Smooth muscle cell (in vitro differentiated cells): ENCODE data around the gene GPATCH4. TPM values are rescaled to one million over a fixed set of nuclear protein-coding genes. Genes with fewer than 3 reads are reported as not detected.

Source experiments
- DNase-seq: peaks from one replicate; lab custom pipeline; 2025; ENCODE audit not compliant: unreplicated experiment; lab: John Stamatoyannopoulos, UW
- H2AFZ ChIP-seq: fragments of 200-600 bp; sonication (generic); 2 replicates; pipeline ENCODE4 v1.6.0; 2016; ENCODE audit warnings: antibody characterized with exemption, low read depth, mild to moderate bottlenecking
- H3F3A ChIP-seq: fragments of 200-600 bp; sonication (generic); 2 replicates; pipeline ENCODE4 v1.6.0; 2017; ENCODE audit warnings: antibody characterized with exemption, low read depth
- H3K27ac ChIP-seq: fragments of 200-600 bp; sonication (generic); 2 replicates; pipeline ENCODE4 v1.5.1; 2016; ENCODE audit warnings: low read depth, mild to moderate bottlenecking
- H3K27me3 ChIP-seq: fragments of 200-600 bp; sonication (generic); 2 replicates; pipeline ENCODE4 v1.6.1; 2016; ENCODE audit warnings: low read depth, mild to moderate bottlenecking
- H3K36me3 ChIP-seq: fragments of 200-600 bp; sonication (generic); 2 replicates; pipeline ENCODE4 v1.5.1; 2016; ENCODE audit warnings: low read depth
- H3K4me1 ChIP-seq: fragments of 200-600 bp; sonication (generic); 2 replicates; pipeline ENCODE4 v1.5.1; 2016; ENCODE audit warnings: low read depth
- H3K4me2 ChIP-seq: fragments of 200-600 bp; sonication (generic); 2 replicates; pipeline ENCODE4 v1.6.0; 2016; ENCODE audit warnings: mild to moderate bottlenecking
- H3K4me3 ChIP-seq: fragments of 200-600 bp; sonication (generic); 2 replicates; pipeline ENCODE4 v1.5.1; 2016; ENCODE audit warnings: mild to moderate bottlenecking
- H3K79me2 ChIP-seq: fragments of 200-600 bp; sonication (generic); 2 replicates; pipeline ENCODE4 v1.6.0; 2016; ENCODE audit warnings: low read depth, mild to moderate bottlenecking
- H3K9ac ChIP-seq: fragments of 200-600 bp; sonication (generic); 2 replicates; pipeline ENCODE4 v1.6.0; 2016; ENCODE audit warnings: low read depth
- H3K9me3 ChIP-seq: fragments of 200-600 bp; sonication (generic); replicated peaks from 2 replicates; pipeline ENCODE4 v1.5.1; 2016; ENCODE audit warnings: low read depth
- H4K20me1 ChIP-seq: fragments of 200-600 bp; sonication (generic); 2 replicates; pipeline ENCODE4 v1.6.0; 2016; ENCODE audit warnings: low read depth
- WGBS: methylation state at CpG from one replicate; pipeline ENCODE4 v1.1.7; 2016; ENCODE audit warnings: low lambda C conversion rate; 5-methylcytosine and 5-hydroxymethylcytosine counted together
- polyA plus RNA-seq: library from polyadenylated mRNA; unstranded; fragments of >200 nt; fragmentation: Nextera tagmentation; extraction: Ambion mirVana; gene quantifications from 2 replicates; pipeline ENCODE4 v1.2.1, GENCODE V29; 2016
- total RNA-seq: library from RNA; depleted of rRNA; stranded (reverse); fragments of >200 nt; gene quantifications from 2 replicates; pipeline ENCODE4 v1.2.3, GENCODE V29; 2014
- TF ChIP-seq, protein P1 (sequence below): fragments of 200-600 bp; sonication (generic); IDR thresholded peaks from 2 replicates; pipeline ENCODE4 v1.5.1; 2017; ENCODE audit warnings: borderline replicate concordance, mild to moderate bottlenecking, antibody characterized with exemption; ENCODE audit not compliant: insufficient read depth, poor library complexity, severe bottlenecking

Gene GPATCH4
- total and polyA plus RNA-seq, 2 experiments from 2014 or later = 11.9 to 19.9 TPM

- TF ChIP-seq, protein P1, sequence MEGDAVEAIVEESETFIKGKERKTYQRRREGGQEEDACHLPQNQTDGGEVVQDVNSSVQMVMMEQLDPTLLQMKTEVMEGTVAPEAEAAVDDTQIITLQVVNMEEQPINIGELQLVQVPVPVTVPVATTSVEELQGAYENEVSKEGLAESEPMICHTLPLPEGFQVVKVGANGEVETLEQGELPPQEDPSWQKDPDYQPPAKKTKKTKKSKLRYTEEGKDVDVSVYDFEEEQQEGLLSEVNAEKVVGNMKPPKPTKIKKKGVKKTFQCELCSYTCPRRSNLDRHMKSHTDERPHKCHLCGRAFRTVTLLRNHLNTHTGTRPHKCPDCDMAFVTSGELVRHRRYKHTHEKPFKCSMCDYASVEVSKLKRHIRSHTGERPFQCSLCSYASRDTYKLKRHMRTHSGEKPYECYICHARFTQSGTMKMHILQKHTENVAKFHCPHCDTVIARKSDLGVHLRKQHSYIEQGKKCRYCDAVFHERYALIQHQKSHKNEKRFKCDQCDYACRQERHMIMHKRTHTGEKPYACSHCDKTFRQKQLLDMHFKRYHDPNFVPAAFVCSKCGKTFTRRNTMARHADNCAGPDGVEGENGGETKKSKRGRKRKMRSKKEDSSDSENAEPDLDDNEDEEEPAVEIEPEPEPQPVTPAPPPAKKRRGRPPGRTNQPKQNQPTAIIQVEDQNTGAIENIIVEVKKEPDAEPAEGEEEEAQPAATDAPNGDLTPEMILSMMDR = no peak
- peak overlapping the region; percentile 64 for H2AFZ ChIP-seq
- H3K79me2 ChIP-seq = peaks cover 12% of the 10 kb centered on the region
- H3K27ac ChIP-seq = peak overlapping the region; percentile 78
- no peaks in the 10 kb centered on the region for H4K20me1 ChIP-seq
- no peaks in the 10 kb centered on the region for H3F3A ChIP-seq
- 18% methylated on average over 4 of the region's 4 CpGs for WGBS
- peak overlapping the region; percentile 90 for H3K4me2 ChIP-seq
- no peaks in the 10 kb centered on the region for H3K9me3 ChIP-seq
- peak overlapping the region; percentile 59 for H3K9ac ChIP-seq
- H3K27me3 ChIP-seq = no peaks in the 10 kb centered on the region
- H3K4me3 ChIP-seq = peak overlapping the region; percentile 56
- DNase-seq = no peak
- no peaks in the 10 kb centered on the region for H3K36me3 ChIP-seq
- no peaks in the 10 kb centered on the region for H3K4me1 ChIP-seq
Measured at GRCh38 chr1:156571261-156571852, 29.9 kb downstream of the GPATCH4 start.

GRCh38 chr1:156566436-156566835, 34.8 kb downstream of the GPATCH4 start:
- H3K27me3 ChIP-seq = no peaks in the 10 kb centered on the region

GRCh38 chr1:156565519-156565918, 35.8 kb downstream of the GPATCH4 start:
- Histone ChIP-seq H3K4me2 (no peak overlapping the region), H3K9me3 (no peaks in the 10 kb centered on the region), H3K27ac (no peak overlapping the region), H3K36me3 (no peaks in the 10 kb centered on the region), H3K9ac (no peak overlapping the region), H4K20me1 (no peaks in the 10 kb centered on the region), H3K4me3 (no peak overlapping the region), H3K79me2 (peaks cover 9% of the 10 kb centered on the region), H3K27me3 (no peaks in the 10 kb centered on the region), H2AFZ (no peak overlapping the region), H3F3A (no peaks in the 10 kb centered on the region), H3K4me1 (no peaks in the 10 kb centered on the region)
- DNase-seq = no peak
- TF ChIP-seq, protein P1 = no peak
- WGBS = 96% methylated on average over 2 of the region's 2 CpGs

More at GRCh38 chr1:156566436-156566835, 34.8 kb downstream of the GPATCH4 start:
- Histone ChIP-seq H3K27ac (no peak overlapping the region), H3K79me2 (peaks cover 12% of the 10 kb centered on the region), H3K4me1 (no peaks in the 10 kb centered on the region), H3K4me3 (no peak overlapping the region), H3F3A (no peaks in the 10 kb centered on the region), H4K20me1 (no peaks in the 10 kb centered on the region), H2AFZ (no peak overlapping the region), H3K4me2 (no peak overlapping the region), H3K36me3 (no peaks in the 10 kb centered on the region), H3K9me3 (no peaks in the 10 kb centered on the region), H3K9ac (no peak overlapping the region)
- TF ChIP-seq, protein P1 = no peak
- WGBS = 99% methylated on average over 4 of the region's 4 CpGs
- DNase-seq = no peak

DNA sequence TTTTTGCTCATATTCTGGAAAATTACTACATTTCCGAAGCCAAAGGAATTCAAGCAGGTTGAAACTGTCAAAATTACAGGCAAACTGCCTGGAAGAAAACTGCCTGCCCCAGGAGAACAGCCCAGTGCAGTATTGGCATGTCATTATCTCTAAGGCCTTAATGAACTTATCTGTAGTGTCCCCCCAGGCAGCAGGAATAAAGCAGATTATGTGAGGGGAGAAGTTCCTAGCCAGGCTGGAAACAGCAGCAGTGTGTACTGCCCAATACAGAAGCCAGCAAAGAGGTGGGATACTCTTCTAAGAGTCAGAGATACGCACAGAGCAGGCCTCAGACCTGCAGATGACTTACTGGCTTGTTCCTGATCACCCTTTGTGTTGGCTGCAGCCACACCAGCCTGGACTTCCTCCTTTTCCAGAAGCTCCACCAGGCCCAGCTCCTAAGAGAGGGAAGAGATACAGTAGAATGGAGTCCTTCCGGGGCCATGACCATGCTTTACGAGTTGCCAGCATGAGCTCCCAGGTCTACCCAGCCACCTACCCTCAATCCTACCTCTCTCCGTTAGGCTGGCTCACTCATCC, 40.6 kb downstream of the GPATCH4 start:
- H3K4me1 ChIP-seq = no peaks in the 10 kb centered on the region
- TF ChIP-seq, protein P1 = no peak

More for the DNA sequence above, 40.6 kb downstream of the GPATCH4 start:
- H3K4me3 ChIP-seq = no peak overlapping the region
- no peaks in the 10 kb centered on the region for H4K20me1 ChIP-seq
- DNase-seq = no peak
- no peak overlapping the region for H3K4me2 ChIP-seq
- WGBS = 74% methylated on average over 5 of the region's 5 CpGs
- H3K9me3 ChIP-seq = no peaks in the 10 kb centered on the region
- H3K27ac ChIP-seq = no peak overlapping the region
- H3F3A ChIP-seq = no peaks in the 10 kb centered on the region
- H3K27me3 ChIP-seq = no peaks in the 10 kb centered on the region
- H2AFZ ChIP-seq = no peak overlapping the region
- H3K36me3 ChIP-seq = no peaks in the 10 kb centered on the region
- H3K9ac ChIP-seq = no peak overlapping the region
- H3K79me2 ChIP-seq = no peaks in the 10 kb centered on the region
